ENCODE results near the gene LCK. TPM values are rescaled to one million over a fixed set of nuclear protein-coding genes. Genes with fewer than 3 reads are reported as not detected.
A peak's percentile ranks its signal among the peaks of the same experiment; 100 is the strongest.

LCK gene
- total RNA-seq, 3 donors from 2014 or later (not counting 1 experiment from before 2014, with no cell fraction given): 180 to 227 (median 215) TPM

DNA sequence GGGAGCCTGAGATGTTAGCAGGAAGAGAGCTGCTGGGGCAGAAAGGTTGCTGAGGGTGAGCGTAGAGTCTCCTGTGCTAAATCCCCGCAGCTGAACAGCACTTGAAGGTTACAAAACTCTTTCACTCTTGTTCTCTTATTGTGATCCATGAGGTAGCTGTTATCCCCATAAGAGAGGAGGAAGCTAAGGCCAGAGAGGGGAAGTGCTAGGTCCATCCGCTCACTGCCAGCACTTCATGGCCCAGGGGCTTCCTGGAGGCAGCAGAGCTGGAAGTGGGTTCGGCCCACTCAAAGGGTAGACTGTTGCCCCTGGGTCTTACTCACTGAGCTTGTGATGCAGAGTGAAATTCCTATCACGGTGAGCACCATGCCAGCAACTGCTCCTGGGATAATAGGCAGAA is 34.5 kb upstream of the LCK start:
- intact Hi-C loops (cut with micrococcal nuclease): loop anchor here (5.0 kb wide), 1 partner anchor 36 kb away; the partner anchor contains the start of gene LCK
- H3K36me3 ChIP-seq (ENCODE audit: control insufficient read depth, insufficient read depth, low read length): peaks cover 35% of the 10 kb centered on the region
- no peak overlapping the region for H3K27ac Mint-ChIP-seq

GRCh38 chr1:32219022-32219421 is 32.0 kb upstream of the LCK start:
- H3K36me3 ChIP-seq (ENCODE audit: control insufficient read depth, insufficient read depth, low read length): peaks cover 39% of the 10 kb centered on the region
- H3K36me3 Mint-ChIP-seq: no peaks in the 10 kb centered on the region
- H3K4me1 ChIP-seq (ENCODE audit: control insufficient read depth, insufficient read depth, low read length): peaks cover 31% of the 10 kb centered on the region
- H3K4me1 Mint-ChIP-seq: peaks cover 15 to 28% of the 10 kb centered on the region in 2 donors
- H3K9me3 Mint-ChIP-seq: no peaks in the 10 kb centered on the region
- H3K4me3 ChIP-seq (ENCODE audit: low read length): no peak overlapping the region
- H3K4me3 Mint-ChIP-seq: no peak overlapping the region
- ATAC-seq (no peak), DNase-seq (no peak)
- 87% methylated on average over 7 of the region's 7 CpGs for WGBS (ENCODE audit: insufficient coverage)
- intact Hi-C loops (cut with micrococcal nuclease): loop anchor here (5.0 kb wide), 1 partner anchor 33 kb away; the partner anchor contains the start of gene LCK
- no peaks in the 10 kb centered on the region for H3K27me3 ChIP-seq (ENCODE audit: control insufficient read depth, insufficient read depth, low read length)
- no peak overlapping the region for H3K27ac Mint-ChIP-seq
- TF ChIP-seq, protein P1, sequence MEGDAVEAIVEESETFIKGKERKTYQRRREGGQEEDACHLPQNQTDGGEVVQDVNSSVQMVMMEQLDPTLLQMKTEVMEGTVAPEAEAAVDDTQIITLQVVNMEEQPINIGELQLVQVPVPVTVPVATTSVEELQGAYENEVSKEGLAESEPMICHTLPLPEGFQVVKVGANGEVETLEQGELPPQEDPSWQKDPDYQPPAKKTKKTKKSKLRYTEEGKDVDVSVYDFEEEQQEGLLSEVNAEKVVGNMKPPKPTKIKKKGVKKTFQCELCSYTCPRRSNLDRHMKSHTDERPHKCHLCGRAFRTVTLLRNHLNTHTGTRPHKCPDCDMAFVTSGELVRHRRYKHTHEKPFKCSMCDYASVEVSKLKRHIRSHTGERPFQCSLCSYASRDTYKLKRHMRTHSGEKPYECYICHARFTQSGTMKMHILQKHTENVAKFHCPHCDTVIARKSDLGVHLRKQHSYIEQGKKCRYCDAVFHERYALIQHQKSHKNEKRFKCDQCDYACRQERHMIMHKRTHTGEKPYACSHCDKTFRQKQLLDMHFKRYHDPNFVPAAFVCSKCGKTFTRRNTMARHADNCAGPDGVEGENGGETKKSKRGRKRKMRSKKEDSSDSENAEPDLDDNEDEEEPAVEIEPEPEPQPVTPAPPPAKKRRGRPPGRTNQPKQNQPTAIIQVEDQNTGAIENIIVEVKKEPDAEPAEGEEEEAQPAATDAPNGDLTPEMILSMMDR (IDR thresholded peaks at IDR 0.05): no peak
- H3K9me3 ChIP-seq (ENCODE audit: control insufficient read depth, insufficient read depth, low read length): no peaks in the 10 kb centered on the region
- no peaks in the 10 kb centered on the region for H3K27me3 Mint-ChIP-seq (ENCODE audit: low read depth in 2 of 2)
- no peak overlapping the region for H3K27ac ChIP-seq (ENCODE audit: low read length)

More for the DNA sequence above, 34.5 kb upstream of the LCK start:
- H3K4me3 Mint-ChIP-seq: no peak overlapping the region
- TF ChIP-seq, protein P1 (IDR thresholded peaks at IDR 0.05): no peak
- peaks cover 13% of the 10 kb centered on the region for H3K4me1 ChIP-seq (ENCODE audit: control insufficient read depth, insufficient read depth, low read length)
- H3K36me3 Mint-ChIP-seq: no peaks in the 10 kb centered on the region
- WGBS (ENCODE audit: insufficient coverage): 97% methylated on average over 5 of the region's 5 CpGs
- no peak overlapping the region for H3K4me3 ChIP-seq (ENCODE audit: low read length)
- no peak for ATAC-seq
- H3K27ac ChIP-seq (ENCODE audit: low read length): no peak overlapping the region
- no peaks in the 10 kb centered on the region for H3K9me3 ChIP-seq (ENCODE audit: control insufficient read depth, insufficient read depth, low read length)
- H3K4me1 Mint-ChIP-seq: peaks cover 10 to 12% of the 10 kb centered on the region in 2 donors
- H3K27me3 ChIP-seq (ENCODE audit: control insufficient read depth, insufficient read depth, low read length): no peaks in the 10 kb centered on the region
- H3K9me3 Mint-ChIP-seq: no peaks in the 10 kb centered on the region
- H3K27me3 Mint-ChIP-seq (ENCODE audit: low read depth in 2 of 2): no peaks in the 10 kb centered on the region
- DNase-seq: no peak

GRCh38 chr1:32220746-32221580 is 30.1 kb upstream of the LCK start:
- H3K4me1 ChIP-seq (ENCODE audit: control insufficient read depth, insufficient read depth, low read length): peaks cover 30% of the 10 kb centered on the region
- no peak overlapping the region for H3K27ac ChIP-seq (ENCODE audit: low read length)
- TF ChIP-seq, protein P1 (IDR thresholded peaks at IDR 0.05): no peak
- ATAC-seq (no peak), DNase-seq (no peak)
- whole genome bisulfite sequencing (ENCODE audit: insufficient coverage): 100% methylated on average over 4 of the region's 4 CpGs
- peak overlapping the region; percentile 54 for H3K4me3 ChIP-seq (ENCODE audit: low read length)
- H3K27me3 Mint-ChIP-seq (ENCODE audit: low read depth in 2 of 2): no peaks in the 10 kb centered on the region
- H3K36me3 Mint-ChIP-seq: no peaks in the 10 kb centered on the region
- peak overlapping the region; percentile 92 for H3K4me3 Mint-ChIP-seq
- H3K4me1 Mint-ChIP-seq: peaks cover 20 to 29% of the 10 kb centered on the region in 2 donors
- no peaks in the 10 kb centered on the region for H3K9me3 ChIP-seq (ENCODE audit: control insufficient read depth, insufficient read depth, low read length)
- no peaks in the 10 kb centered on the region for H3K9me3 Mint-ChIP-seq
- H3K27ac Mint-ChIP-seq: peak overlapping the region; percentile 92 to 96
- H3K27me3 ChIP-seq (ENCODE audit: control insufficient read depth, insufficient read depth, low read length): no peaks in the 10 kb centered on the region
- intact Hi-C loops (cut with micrococcal nuclease): loop anchor here (5.0 kb wide), 1 partner anchor 116 kb away; the partner anchor contains the start of gene MARCKSL1
- peaks cover 35% of the 10 kb centered on the region for H3K36me3 ChIP-seq (ENCODE audit: control insufficient read depth, insufficient read depth, low read length)
